ENCODE results near the gene ZNF777. TPM values are rescaled to one million over a fixed set of nuclear protein-coding genes. Genes with fewer than 3 reads are reported as not detected.

ZNF777 gene
- total and polyA plus RNA-seq, 9 of the 15 experiments (the other 6 are each of a cell fraction or from before 2014, with no cell fraction given), result 0.11 to 32.6 (median 9.0) TPM

- TF ChIP-seq ZNF407 (IDR thresholded peaks at IDR 0.05; ENCODE audit: low read depth), result no peak
- no peak for TF ChIP-seq ZBTB1 (CRISPR knock-in tag; IDR thresholded peaks at IDR 0.05; ENCODE audit: borderline replicate concordance, low read depth)
- TF ChIP-seq NFRKB (IDR thresholded peaks at IDR 0.05; ENCODE audit: low read depth), result no peak
- TF ChIP-seq PRDM10 (IDR thresholded peaks at IDR 0.05; ENCODE audit: partially characterized antibody), result peak; percentile 28
- no peak for TF ChIP-seq MAFG (tag; conservative IDR thresholded peaks at IDR 0.05)
- no peak for TF ChIP-seq PHB (CRISPR knock-in tag; IDR thresholded peaks at IDR 0.05)
- no peak for TF ChIP-seq HDGF (IDR thresholded peaks at IDR 0.05)
- TF ChIP-seq KDM1A (IDR thresholded peaks at IDR 0.05), result no peak
- peak; percentile 40; the same call in 1 of the 2 replicates for TF ChIP-seq VEZF1 (CRISPR knock-in tag; IDR thresholded peaks at IDR 0.05)
- TF ChIP-seq ELF4 (CRISPR knock-in tag; IDR thresholded peaks at IDR 0.05), result no peak
- TF ChIP-seq CBX5 (IDR thresholded peaks at IDR 0.05; ENCODE audit: borderline replicate concordance, low read depth), result 0 out of 2 replicates have a peak, but pooled peaks have one; percentile 8
- no peak for TF ChIP-seq THRA (IDR thresholded peaks at IDR 0.05)
- peak; percentile 66 to 72; a peak in 3 of 4 replicates for TF ChIP-seq FOXK2 (conservative IDR thresholded peaks at IDR 0.05 in 1 of 2, IDR thresholded peaks at IDR 0.05 in 1 of 2; ENCODE audit: low read depth in 2 of 2)
Measured at GRCh38 chr7:149460493-149461277, at the start of gene ZNF777 (continued).

All from K562 (cell line).